HL-60 (cell line): ENCODE results near the gene FHIT.

Experiments
- GABPA ChIP-seq: IDR thresholded peaks from 2 replicates; pipeline ENCODE4 v1.6.1; 2012; ENCODE audit warnings: low read depth
- POLR2AphosphoS5 ChIP-seq: IDR thresholded peaks from 2 replicates; pipeline ENCODE4 v1.6.1; 2012; ENCODE audit warnings: low read depth
- REST ChIP-seq: IDR thresholded peaks from 2 replicates; pipeline ENCODE4 v1.6.1; 2012; ENCODE audit warnings: low read depth; ENCODE audit not compliant: insufficient replicate concordance
- SPI1 ChIP-seq: IDR thresholded peaks from 2 replicates; pipeline ENCODE4 v1.6.1; 2012; ENCODE audit warnings: low read depth, mild to moderate bottlenecking, borderline replicate concordance
- TF ChIP-seq, protein P1 (sequence below): IDR thresholded peaks from one replicate; pipeline ENCODE4 v1.5.1; 2011; ENCODE audit warnings: low read length, control low read depth, inconsistent platforms; ENCODE audit not compliant: insufficient read depth

DNA sequence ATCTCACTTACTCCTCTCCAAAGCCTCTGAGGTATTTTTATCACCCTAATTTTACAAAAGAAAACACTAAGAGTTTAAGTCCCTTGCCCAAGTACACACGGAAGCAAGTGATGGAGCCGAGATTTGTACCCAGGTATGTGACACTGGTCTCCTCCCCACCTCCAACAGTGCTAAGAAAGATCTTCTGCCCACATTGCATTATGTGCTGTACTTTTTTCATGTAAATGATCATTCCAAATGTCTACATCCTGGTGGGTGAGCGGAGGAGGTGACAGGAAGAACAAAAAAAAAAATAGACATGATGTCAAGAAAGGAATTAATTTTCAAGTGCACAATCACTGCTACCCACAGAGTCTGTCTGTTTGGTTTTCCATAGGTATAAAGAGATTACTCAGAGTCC lies 694.1 kb downstream of the FHIT start:
- TF ChIP-seq, protein P1, sequence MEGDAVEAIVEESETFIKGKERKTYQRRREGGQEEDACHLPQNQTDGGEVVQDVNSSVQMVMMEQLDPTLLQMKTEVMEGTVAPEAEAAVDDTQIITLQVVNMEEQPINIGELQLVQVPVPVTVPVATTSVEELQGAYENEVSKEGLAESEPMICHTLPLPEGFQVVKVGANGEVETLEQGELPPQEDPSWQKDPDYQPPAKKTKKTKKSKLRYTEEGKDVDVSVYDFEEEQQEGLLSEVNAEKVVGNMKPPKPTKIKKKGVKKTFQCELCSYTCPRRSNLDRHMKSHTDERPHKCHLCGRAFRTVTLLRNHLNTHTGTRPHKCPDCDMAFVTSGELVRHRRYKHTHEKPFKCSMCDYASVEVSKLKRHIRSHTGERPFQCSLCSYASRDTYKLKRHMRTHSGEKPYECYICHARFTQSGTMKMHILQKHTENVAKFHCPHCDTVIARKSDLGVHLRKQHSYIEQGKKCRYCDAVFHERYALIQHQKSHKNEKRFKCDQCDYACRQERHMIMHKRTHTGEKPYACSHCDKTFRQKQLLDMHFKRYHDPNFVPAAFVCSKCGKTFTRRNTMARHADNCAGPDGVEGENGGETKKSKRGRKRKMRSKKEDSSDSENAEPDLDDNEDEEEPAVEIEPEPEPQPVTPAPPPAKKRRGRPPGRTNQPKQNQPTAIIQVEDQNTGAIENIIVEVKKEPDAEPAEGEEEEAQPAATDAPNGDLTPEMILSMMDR, result no peak
- TF ChIP-seq POLR2AphosphoS5 (no peak), REST (no peak), SPI1 (no peak), GABPA (no peak)
